Smooth muscle cell (in vitro differentiated cells): ENCODE measurements around the gene MYL6B. TPM values are rescaled to one million over a fixed set of nuclear protein-coding genes. Genes with fewer than 3 reads are reported as not detected.
"Not testable (repeated sequence)": the region's sequence is repeated elsewhere in the genome, so short reads cannot be mapped to it uniquely, and the experiment has no call there.

Experiments used
- DNase-seq: peaks from one replicate; lab custom pipeline; 2025; ENCODE audit not compliant: unreplicated experiment; lab: John Stamatoyannopoulos, UW
- H2AFZ ChIP-seq: fragments of 200-600 bp; sonication (generic); 2 replicates; pipeline ENCODE4 v1.6.0; 2016; ENCODE audit warnings: antibody characterized with exemption, low read depth, mild to moderate bottlenecking
- H3F3A ChIP-seq: fragments of 200-600 bp; sonication (generic); 2 replicates; pipeline ENCODE4 v1.6.0; 2017; ENCODE audit warnings: antibody characterized with exemption, low read depth
- H3K27ac ChIP-seq: fragments of 200-600 bp; sonication (generic); 2 replicates; pipeline ENCODE4 v1.5.1; 2016; ENCODE audit warnings: low read depth, mild to moderate bottlenecking
- H3K27me3 ChIP-seq: fragments of 200-600 bp; sonication (generic); 2 replicates; pipeline ENCODE4 v1.6.1; 2016; ENCODE audit warnings: low read depth, mild to moderate bottlenecking
- H3K36me3 ChIP-seq: fragments of 200-600 bp; sonication (generic); 2 replicates; pipeline ENCODE4 v1.5.1; 2016; ENCODE audit warnings: low read depth
- H3K4me1 ChIP-seq: fragments of 200-600 bp; sonication (generic); 2 replicates; pipeline ENCODE4 v1.5.1; 2016; ENCODE audit warnings: low read depth
- H3K4me2 ChIP-seq: fragments of 200-600 bp; sonication (generic); 2 replicates; pipeline ENCODE4 v1.6.0; 2016; ENCODE audit warnings: mild to moderate bottlenecking
- H3K4me3 ChIP-seq: fragments of 200-600 bp; sonication (generic); 2 replicates; pipeline ENCODE4 v1.5.1; 2016; ENCODE audit warnings: mild to moderate bottlenecking
- H3K79me2 ChIP-seq: fragments of 200-600 bp; sonication (generic); 2 replicates; pipeline ENCODE4 v1.6.0; 2016; ENCODE audit warnings: low read depth, mild to moderate bottlenecking
- H3K9ac ChIP-seq: fragments of 200-600 bp; sonication (generic); 2 replicates; pipeline ENCODE4 v1.6.0; 2016; ENCODE audit warnings: low read depth
- H3K9me3 ChIP-seq: fragments of 200-600 bp; sonication (generic); replicated peaks from 2 replicates; pipeline ENCODE4 v1.5.1; 2016; ENCODE audit warnings: low read depth
- H4K20me1 ChIP-seq: fragments of 200-600 bp; sonication (generic); 2 replicates; pipeline ENCODE4 v1.6.0; 2016; ENCODE audit warnings: low read depth
- CTCF ChIP-seq: fragments of 200-600 bp; sonication (generic); IDR thresholded peaks from 2 replicates; pipeline ENCODE4 v1.5.1; 2017; ENCODE audit warnings: borderline replicate concordance, mild to moderate bottlenecking, antibody characterized with exemption; ENCODE audit not compliant: insufficient read depth, poor library complexity, severe bottlenecking
- WGBS: methylation state at CpG from one replicate; pipeline ENCODE4 v1.1.7; 2016; ENCODE audit warnings: low lambda C conversion rate; 5-methylcytosine and 5-hydroxymethylcytosine counted together
- polyA plus RNA-seq: library from polyadenylated mRNA; unstranded; fragments of >200 nt; fragmentation: Nextera tagmentation; extraction: Ambion mirVana; gene quantifications from 2 replicates; pipeline ENCODE4 v1.2.1, GENCODE V29; 2016
- total RNA-seq: library from RNA; depleted of rRNA; stranded (reverse); fragments of >200 nt; gene quantifications from 2 replicates; pipeline ENCODE4 v1.2.3, GENCODE V29; 2014

The MYL6B gene
- total and polyA plus RNA-seq, 2 experiments from 2014 or later = 44.5 to 121 TPM

GRCh38 chr12:56192582-56192981, 40.2 kb downstream of the MYL6B start:
- Histone ChIP-seq H3K4me2 (no peak overlapping the region), H2AFZ (no peak overlapping the region), H3K4me3 (no peak overlapping the region), H3K27ac (no peak overlapping the region), H3K9ac (no peak overlapping the region), H3K27me3 (no peaks in the 10 kb centered on the region), H3K79me2 (peaks cover 13% of the 10 kb centered on the region), H3K36me3 (no peaks in the 10 kb centered on the region), H3K9me3 (no peaks in the 10 kb centered on the region), H4K20me1 (peaks cover 8% of the 10 kb centered on the region), H3K4me1 (peaks cover 7% of the 10 kb centered on the region), H3F3A (peaks cover 8% of the 10 kb centered on the region)
- no peak for DNase-seq
- TF ChIP-seq CTCF = no peak

GRCh38 chr12:56193025-56193578, 40.7 kb downstream of the MYL6B start:
- H3K9ac ChIP-seq = no peak overlapping the region
- no peak overlapping the region for H3K27ac ChIP-seq
- H3F3A ChIP-seq = peaks cover 11% of the 10 kb centered on the region
- H3K4me3 ChIP-seq = no peak overlapping the region
- peaks cover 3% of the 10 kb centered on the region for H3K4me1 ChIP-seq
- H3K79me2 ChIP-seq = peaks cover 8% of the 10 kb centered on the region
- TF ChIP-seq CTCF = peak; percentile 88
- H3K9me3 ChIP-seq = no peaks in the 10 kb centered on the region
- H3K36me3 ChIP-seq = no peaks in the 10 kb centered on the region
- peak overlapping the region; percentile 34 for H2AFZ ChIP-seq
- H3K4me2 ChIP-seq = no peak overlapping the region
- WGBS = 31% methylated on average over 1 of the region's 1 CpG
- no peak for DNase-seq
- peaks cover 3% of the 10 kb centered on the region for H4K20me1 ChIP-seq
- H3K27me3 ChIP-seq = no peaks in the 10 kb centered on the region

GRCh38 chr12:56196818-56197550, 44.6 kb downstream of the MYL6B start:
- H3K9ac ChIP-seq, H3K4me3 ChIP-seq, DNase-seq, H4K20me1 ChIP-seq, H3K4me2 ChIP-seq, H3F3A ChIP-seq, H3K9me3 ChIP-seq, H2AFZ ChIP-seq, H3K36me3 ChIP-seq, H3K4me1 ChIP-seq, H3K79me2 ChIP-seq, H3K27me3 ChIP-seq: not testable (repeated sequence)
- peak overlapping the region; percentile 28 for H3K27ac ChIP-seq
- 42% methylated on average over 11 of the region's 11 CpGs for WGBS

GRCh38 chr12:56197921-56198635, 45.7 kb downstream of the MYL6B start:
- Histone ChIP-seq H4K20me1 (no peaks in the 10 kb centered on the region), H3F3A (peaks cover 8% of the 10 kb centered on the region), H3K4me1 (no peaks in the 10 kb centered on the region), H3K79me2 (no peaks in the 10 kb centered on the region), H3K4me3 (no peak overlapping the region), H3K9ac (no peak overlapping the region), H3K4me2 (no peak overlapping the region), H2AFZ (no peak overlapping the region), H3K9me3 (no peaks in the 10 kb centered on the region), H3K27ac (no peak overlapping the region), H3K36me3 (no peaks in the 10 kb centered on the region), H3K27me3 (no peaks in the 10 kb centered on the region)
- no peak for DNase-seq
- 89% methylated on average over 9 of the region's 9 CpGs for WGBS
- no peak for TF ChIP-seq CTCF
